GM18505 (cell line): Measurements from ENCODE around the gene ANGPTL7.

Source experiments
- ATAC-seq: cut with Tn5 transposase; IDR thresholded peaks from one replicate; pipeline ENCODE4 v1.9.1; 2021; ENCODE audit not compliant: unreplicated experiment
- POLR2A ChIP-seq: IDR thresholded peaks from 4 replicates; pipeline ENCODE4 v1.6.1; 2011; ENCODE audit warnings: borderline replicate concordance; ENCODE audit not compliant: insufficient read depth, insufficient read length; ENCODE audit errors: extremely low read depth

ANGPTL7 gene

DNA sequence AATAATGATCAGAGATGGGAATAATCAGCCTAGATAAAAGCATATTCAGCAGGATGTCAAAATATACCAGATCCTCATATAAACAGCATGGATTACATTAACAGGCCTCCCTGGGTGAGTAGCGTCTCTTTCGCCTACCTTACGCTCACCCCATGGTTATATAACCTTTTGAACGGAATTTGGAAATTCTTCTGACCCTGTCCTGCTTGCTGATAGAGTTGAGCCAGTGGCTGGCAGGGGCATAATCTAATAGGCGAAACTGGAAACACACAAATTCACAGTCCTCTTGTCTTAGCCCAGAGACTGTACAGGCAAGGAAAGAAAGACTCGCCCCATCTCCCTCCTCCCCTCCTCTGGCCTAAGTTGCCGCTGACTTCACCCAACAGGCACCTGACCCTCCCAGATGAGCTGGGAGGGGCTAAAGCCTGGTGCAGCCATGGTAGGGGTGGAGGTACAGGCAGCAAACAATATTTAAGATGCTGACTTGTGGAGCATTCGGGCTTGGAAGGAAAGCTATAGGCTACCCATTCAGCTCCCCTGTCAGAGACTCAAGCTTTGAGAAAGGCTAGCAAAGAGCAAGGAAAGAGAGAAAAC is at the start of gene ANGPTL7:
ANGPTL7 (plus strand) TSS at position 498 of the 594 bp plus-strand sequence. CDS start 225 bp downstream, outside the sequence.
- no peak for TF ChIP-seq POLR2A
- ATAC-seq, result no peak

DNA sequence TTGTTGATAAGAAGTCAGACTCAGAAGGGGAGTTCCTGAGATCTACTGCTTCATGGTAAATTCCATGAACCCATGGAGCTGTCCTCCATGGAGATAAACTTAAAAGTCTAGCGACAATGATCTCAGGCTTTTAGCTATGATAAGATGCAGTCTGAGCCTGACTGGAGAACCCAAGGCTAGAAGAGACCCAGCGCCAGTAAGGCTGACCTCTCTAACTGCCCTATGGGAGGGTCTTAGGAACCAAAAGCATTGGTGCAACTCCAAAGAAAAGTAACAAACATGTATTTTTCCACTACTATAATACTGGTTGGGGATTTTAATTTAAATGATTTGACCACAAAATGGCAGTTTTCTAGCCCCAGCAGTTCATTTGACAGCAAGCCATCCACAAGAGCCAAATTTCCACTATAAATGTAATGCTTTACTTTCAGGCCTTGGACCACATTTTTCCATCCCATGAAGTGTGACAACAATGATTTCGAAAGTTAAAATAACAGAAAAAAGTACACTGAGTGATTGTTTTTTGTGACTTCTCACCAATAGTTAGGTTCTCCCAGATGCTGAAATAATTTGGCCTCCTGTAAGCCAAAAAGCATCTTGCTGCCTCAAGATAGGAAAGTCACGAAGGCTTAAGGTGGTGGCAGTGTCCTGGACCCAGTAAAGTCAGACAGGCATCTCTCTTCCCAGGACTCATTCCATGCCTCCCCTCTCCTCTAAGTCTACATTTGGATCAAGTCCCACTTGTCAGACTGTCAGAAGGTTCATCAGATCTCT is 46.4 kb upstream of the ANGPTL7 start:
- TF ChIP-seq POLR2A, result no peak
- no peak for ATAC-seq

GRCh38 chr1:11143401-11143800 is 45.8 kb upstream of the ANGPTL7 start:
- TF ChIP-seq POLR2A, result no peak
- ATAC-seq, result no peak

GRCh38 chr1:11143907-11144306 is 45.2 kb upstream of the ANGPTL7 start:
- ATAC-seq, result no peak
- TF ChIP-seq POLR2A, result no peak

GRCh38 chr1:11144570-11145256 is 44.4 kb upstream of the ANGPTL7 start:
- ATAC-seq, result no peak
- TF ChIP-seq POLR2A, result no peak

DNA sequence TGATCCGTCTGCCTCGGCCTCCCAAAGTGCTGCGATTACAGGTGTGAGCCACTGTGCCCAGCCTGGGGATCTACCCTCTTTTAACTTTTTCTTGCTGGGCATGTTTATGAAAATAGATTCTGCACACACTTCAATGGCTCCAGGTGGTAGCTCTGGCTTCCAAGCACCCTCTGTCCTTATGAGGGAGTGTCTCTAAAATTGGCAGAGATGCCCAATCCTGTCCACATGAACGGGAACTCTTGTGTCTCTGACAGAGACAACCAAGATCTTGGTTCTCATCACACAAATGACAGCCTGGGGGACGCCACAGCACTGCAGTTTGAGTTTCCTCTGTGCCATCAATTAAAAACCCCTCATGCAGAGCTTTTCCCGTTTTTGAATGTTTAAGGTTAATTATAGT is 43.4 kb upstream of the ANGPTL7 start:
- ATAC-seq, result no peak
- TF ChIP-seq POLR2A, result no peak

GRCh38 chr1:11147197-11147770 is 41.9 kb upstream of the ANGPTL7 start:
- TF ChIP-seq POLR2A, result no peak
- ATAC-seq, result no peak

DNA sequence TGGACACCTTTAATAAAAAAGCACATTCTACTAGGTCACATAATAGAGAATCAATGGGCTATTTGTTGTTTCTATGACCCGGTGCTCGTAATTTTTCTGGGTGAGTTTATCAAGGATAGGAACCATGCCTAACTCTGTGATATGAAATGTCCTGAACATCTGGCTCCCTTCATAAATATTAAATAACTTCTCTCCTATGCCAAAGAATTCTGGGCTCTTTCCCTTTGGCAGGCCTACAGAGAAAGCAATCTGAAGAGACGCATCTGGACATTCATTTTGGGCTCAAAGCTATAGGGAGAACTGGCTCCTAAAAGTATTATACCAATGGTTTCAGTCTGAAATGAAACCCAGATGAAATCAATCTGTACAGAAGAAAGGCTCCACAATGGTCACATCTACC is 38.8 kb upstream of the ANGPTL7 start:
- no peak for TF ChIP-seq POLR2A
- no peak for ATAC-seq

DNA sequence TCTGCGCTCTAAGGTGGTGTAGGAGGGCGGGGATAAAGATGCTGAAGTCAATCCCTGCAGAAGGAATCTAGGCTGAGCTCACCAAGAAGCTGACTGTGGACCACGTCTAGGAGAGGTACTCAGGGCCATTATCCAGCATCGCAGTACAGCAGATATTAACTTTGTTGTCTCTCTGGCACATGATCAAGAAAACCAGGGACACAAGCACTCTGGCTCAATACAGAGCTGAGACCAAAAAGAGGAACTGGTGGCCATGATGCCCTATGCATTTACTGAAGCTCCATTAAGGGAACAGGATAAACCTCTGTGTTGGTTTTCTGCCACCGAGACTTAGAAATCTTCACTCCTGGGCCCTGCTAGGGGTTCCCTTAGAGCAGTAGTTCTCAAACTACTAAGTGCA is 38.0 kb upstream of the ANGPTL7 start:
- no peak for TF ChIP-seq POLR2A
- no peak for ATAC-seq

GRCh38 chr1:11151826-11152612 is 37.1 kb upstream of the ANGPTL7 start:
- no peak for TF ChIP-seq POLR2A
- ATAC-seq, result no peak

- no peak for ATAC-seq
- no peak for TF ChIP-seq POLR2A
These were observed 36.4 kb upstream of the ANGPTL7 start for GRCh38 chr1:11152755-11153154.

GRCh38 chr1:11153184-11153583 is 36.0 kb upstream of the ANGPTL7 start:
- TF ChIP-seq POLR2A, result no peak
- ATAC-seq, result no peak

DNA sequence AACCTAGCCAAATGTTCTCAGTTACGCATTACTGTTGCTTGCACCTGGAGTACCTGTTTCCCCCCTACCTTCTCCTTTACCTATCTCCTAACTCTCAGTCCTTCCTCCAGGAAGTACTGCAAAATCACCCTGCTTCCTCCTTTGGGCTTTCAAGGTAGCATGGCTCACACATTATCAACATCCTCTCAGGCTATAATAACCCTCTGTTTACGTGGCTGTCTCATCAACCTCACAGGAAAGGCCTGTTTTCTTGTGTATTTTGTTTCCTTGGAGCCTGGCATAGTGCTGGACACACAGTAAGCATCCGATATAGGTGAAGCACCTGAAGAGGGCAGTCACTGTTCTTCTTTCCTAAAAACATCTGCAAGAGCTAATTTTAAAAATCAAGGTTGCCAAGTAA is 32.7 kb upstream of the ANGPTL7 start:
- TF ChIP-seq POLR2A, result no peak
- no peak for ATAC-seq
